Stomach (tissue), 4 donors: Measurements from ENCODE around the gene KCNK2.

Experiments
- CTCF ChIP-seq, 7 experiments: fragments of 450-650 bp in 4 of 7; fragments of 200-600 bp in 3 of 7; sonication (generic) in 3 of 7; IDR thresholded peaks; one replicate each; pipeline ENCODE4 v1.5.1; 2016 to 2019; ENCODE audit warnings: antibody characterized with exemption in 7 of 7, control low read depth in 2 of 7, mild to moderate bottlenecking in 1 of 7
- POLR2A ChIP-seq, 4 donors: fragments of 450-650 bp; IDR thresholded peaks; one replicate each; pipeline ENCODE4 v1.6.1; 2016; ENCODE audit warnings: antibody characterized with exemption in 4 of 4, control low read depth in 2 of 4, mild to moderate bottlenecking in 1 of 4, moderate library complexity in 1 of 4

DNA sequence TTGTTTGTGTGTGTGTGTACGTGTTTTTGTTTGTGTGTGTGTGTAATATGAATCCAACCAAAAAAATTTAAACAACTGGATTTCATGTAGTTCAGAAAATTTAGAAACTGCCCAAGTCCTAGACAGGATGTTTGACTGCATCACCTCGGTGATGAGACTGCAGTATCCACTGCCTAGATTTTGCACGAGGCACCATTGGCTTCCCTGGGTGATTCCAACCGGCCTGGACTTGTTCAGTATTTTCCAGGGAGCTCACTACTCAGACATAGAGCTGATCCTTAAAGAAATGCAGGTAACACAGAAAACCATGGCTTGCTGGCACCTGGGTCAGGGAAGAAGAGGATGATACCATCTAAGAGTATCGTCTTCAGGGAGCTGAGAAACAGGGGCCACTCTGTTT is 18.2 kb upstream of the KCNK2 start:
- TF ChIP-seq CTCF (IDR thresholded peaks at IDR 0.05) (no peak), POLR2A (IDR thresholded peaks at IDR 0.05) (no peak)
